HEK293 (cell line): Measurements from ENCODE around the gene TFAM.

Experiments used
- HOXD13 ChIP-seq: sonication (generic); formaldehyde crosslinking; IDR thresholded peaks from 2 replicates; pipeline ENCODE4 v1.8.0; 2022; ENCODE audit warnings: missing genetic modification reagents, borderline replicate concordance
- TCF7L2 ChIP-seq: IDR thresholded peaks from 2 replicates; pipeline ENCODE4 v1.6.1; 2011; ENCODE audit warnings: low read depth, mild to moderate bottlenecking, inconsistent platforms, low read length, moderate library complexity, borderline replicate concordance
- YY1 ChIP-seq: fragments of 450-650 bp; formaldehyde crosslinking; IDR thresholded peaks from 2 replicates; pipeline ENCODE4 v1.5.1; 2018; ENCODE audit warnings: missing biosample characterization, missing genetic modification characterization
- ZNF132 ChIP-seq: fragments of 450-650 bp; formaldehyde crosslinking; IDR thresholded peaks from 2 replicates; pipeline ENCODE4 v1.5.1; 2017; ENCODE audit warnings: missing biosample characterization, missing genetic modification characterization, borderline replicate concordance
- ZNF626 ChIP-seq: fragments of 450-650 bp; sonication (Bioruptor Pico); formaldehyde crosslinking; IDR thresholded peaks from 2 replicates; pipeline ENCODE4 v1.5.1; 2018; ENCODE audit warnings: missing biosample characterization, missing genetic modification characterization, inconsistent platforms
- TF ChIP-seq, protein P1 (sequence below): fragments of 450-650 bp; formaldehyde crosslinking; IDR thresholded peaks from 2 replicates; pipeline ENCODE4 v1.5.1; 2016; ENCODE audit warnings: missing biosample characterization, missing genetic modification characterization
- TF ChIP-seq, protein P2 (sequence below): fragments of 450-650 bp; formaldehyde crosslinking; IDR thresholded peaks from 2 replicates; pipeline ENCODE4 v1.5.1; 2017; ENCODE audit warnings: missing biosample characterization, mild to moderate bottlenecking, missing genetic modification characterization, moderate library complexity

DNA sequence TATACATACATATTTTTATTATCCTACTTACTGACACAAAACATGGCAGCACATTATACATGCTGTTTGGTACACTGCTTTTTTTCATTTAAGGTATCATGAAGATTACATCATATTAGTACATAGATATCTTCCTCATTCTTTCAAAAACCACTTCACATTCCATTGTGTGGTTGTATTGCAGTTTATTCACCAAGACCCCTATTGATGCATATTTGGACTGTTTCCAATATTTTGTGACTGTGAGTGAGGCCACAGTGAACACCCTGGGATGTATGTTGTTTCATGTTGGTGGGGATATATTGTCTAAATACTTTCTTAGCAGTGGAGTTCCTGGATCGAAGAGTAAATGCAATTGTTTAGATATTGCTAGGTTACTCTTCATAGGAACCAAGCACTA is 39.0 kb downstream of the TFAM start:
- TF ChIP-seq, protein P1, sequence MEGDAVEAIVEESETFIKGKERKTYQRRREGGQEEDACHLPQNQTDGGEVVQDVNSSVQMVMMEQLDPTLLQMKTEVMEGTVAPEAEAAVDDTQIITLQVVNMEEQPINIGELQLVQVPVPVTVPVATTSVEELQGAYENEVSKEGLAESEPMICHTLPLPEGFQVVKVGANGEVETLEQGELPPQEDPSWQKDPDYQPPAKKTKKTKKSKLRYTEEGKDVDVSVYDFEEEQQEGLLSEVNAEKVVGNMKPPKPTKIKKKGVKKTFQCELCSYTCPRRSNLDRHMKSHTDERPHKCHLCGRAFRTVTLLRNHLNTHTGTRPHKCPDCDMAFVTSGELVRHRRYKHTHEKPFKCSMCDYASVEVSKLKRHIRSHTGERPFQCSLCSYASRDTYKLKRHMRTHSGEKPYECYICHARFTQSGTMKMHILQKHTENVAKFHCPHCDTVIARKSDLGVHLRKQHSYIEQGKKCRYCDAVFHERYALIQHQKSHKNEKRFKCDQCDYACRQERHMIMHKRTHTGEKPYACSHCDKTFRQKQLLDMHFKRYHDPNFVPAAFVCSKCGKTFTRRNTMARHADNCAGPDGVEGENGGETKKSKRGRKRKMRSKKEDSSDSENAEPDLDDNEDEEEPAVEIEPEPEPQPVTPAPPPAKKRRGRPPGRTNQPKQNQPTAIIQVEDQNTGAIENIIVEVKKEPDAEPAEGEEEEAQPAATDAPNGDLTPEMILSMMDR (tag by site-specific recombination), result no peak
- no peak for TF ChIP-seq TCF7L2
- no peak for TF ChIP-seq ZNF132 (tag by site-specific recombination)
- no peak for TF ChIP-seq YY1 (tag by site-specific recombination)
- TF ChIP-seq, protein P2, sequence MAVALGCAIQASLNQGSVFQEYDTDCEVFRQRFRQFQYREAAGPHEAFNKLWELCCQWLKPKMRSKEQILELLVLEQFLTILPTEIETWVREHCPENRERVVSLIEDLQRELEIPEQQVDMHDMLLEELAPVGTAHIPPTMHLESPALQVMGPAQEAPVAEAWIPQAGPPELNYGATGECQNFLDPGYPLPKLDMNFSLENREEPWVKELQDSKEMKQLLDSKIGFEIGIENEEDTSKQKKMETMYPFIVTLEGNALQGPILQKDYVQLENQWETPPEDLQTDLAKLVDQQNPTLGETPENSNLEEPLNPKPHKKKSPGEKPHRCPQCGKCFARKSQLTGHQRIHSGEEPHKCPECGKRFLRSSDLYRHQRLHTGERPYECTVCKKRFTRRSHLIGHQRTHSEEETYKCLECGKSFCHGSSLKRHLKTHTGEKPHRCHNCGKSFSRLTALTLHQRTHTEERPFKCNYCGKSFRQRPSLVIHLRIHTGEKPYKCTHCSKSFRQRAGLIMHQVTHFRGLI (tag by site-specific recombination), result no peak
- TF ChIP-seq ZNF626 (tag by site-specific recombination), result no peak
- no peak for TF ChIP-seq HOXD13
